Effector memory CD4-positive, alpha-beta T cell (primary cell): ENCODE results near the gene KIF26B.
"Not testable (repeated sequence)": the region's sequence is repeated elsewhere in the genome, so short reads cannot be mapped to it uniquely, and the experiment has no call there.

Source experiments
- DNase-seq, 3 donors: peaks; one replicate each; pipeline ENCODE4 v3.0.0-alpha.2; 2020
- H3K27ac ChIP-seq: 2 replicates; pipeline ENCODE4 v1.7.0; 2013; ENCODE audit warnings: mild to moderate bottlenecking, low read length, moderate library complexity; ENCODE audit not compliant: insufficient read depth, poor library complexity, severe bottlenecking
- H3K27me3 ChIP-seq: replicated peaks from 2 replicates; pipeline ENCODE4 v1.7.0; 2013; ENCODE audit warnings: mild to moderate bottlenecking, low read length; ENCODE audit not compliant: insufficient read depth, control insufficient read depth, poor library complexity, severe bottlenecking
- H3K36me3 ChIP-seq: 2 replicates; pipeline ENCODE4 v1.7.0; 2013; ENCODE audit warnings: mild to moderate bottlenecking, low read length, moderate library complexity; ENCODE audit not compliant: control insufficient read depth, insufficient read depth
- H3K4me1 ChIP-seq: 2 replicates; pipeline ENCODE4 v1.7.0; 2013; ENCODE audit warnings: low read length, mild to moderate bottlenecking; ENCODE audit not compliant: control insufficient read depth, insufficient read depth, poor library complexity, severe bottlenecking
- H3K4me3 ChIP-seq: 2 replicates; pipeline ENCODE4 v1.7.0; 2013; ENCODE audit warnings: low read length, low read depth, mild to moderate bottlenecking; ENCODE audit not compliant: insufficient read depth, poor library complexity, severe bottlenecking
- H3K9me3 ChIP-seq: 2 replicates; pipeline ENCODE4 v1.7.0; 2013; ENCODE audit warnings: mild to moderate bottlenecking, low read length, moderate library complexity; ENCODE audit not compliant: control insufficient read depth

The KIF26B gene

GRCh38 chr1:245336149-245336983 lies 181.6 kb downstream of the KIF26B start:
- Histone ChIP-seq H3K27ac (no peak overlapping the region), H3K36me3 (no peaks in the 10 kb centered on the region), H3K27me3 (no peaks in the 10 kb centered on the region), H3K4me3 (no peak overlapping the region), H3K9me3 (no peaks in the 10 kb centered on the region), H3K4me1 (no peaks in the 10 kb centered on the region)
- DNase-seq: no peak

GRCh38 chr1:245336984-245337355 lies 182.2 kb downstream of the KIF26B start:
- H3K9me3 ChIP-seq, H3K27ac ChIP-seq, H3K36me3 ChIP-seq, H3K27me3 ChIP-seq, H3K4me3 ChIP-seq, DNase-seq, H3K4me1 ChIP-seq: not testable (repeated sequence)

GRCh38 chr1:245337829-245338484 lies 183.2 kb downstream of the KIF26B start:
- Histone ChIP-seq H3K27ac (no peak overlapping the region), H3K9me3 (no peaks in the 10 kb centered on the region), H3K36me3 (no peaks in the 10 kb centered on the region), H3K27me3 (no peaks in the 10 kb centered on the region), H3K4me1 (no peaks in the 10 kb centered on the region), H3K4me3 (no peak overlapping the region)
- no peak for DNase-seq

GRCh38 chr1:245338485-245338877 lies 183.7 kb downstream of the KIF26B start:
- Histone ChIP-seq H3K27ac (no peak overlapping the region), H3K27me3 (no peaks in the 10 kb centered on the region), H3K36me3 (no peaks in the 10 kb centered on the region), H3K4me1 (no peaks in the 10 kb centered on the region), H3K9me3 (no peaks in the 10 kb centered on the region), H3K4me3 (no peak overlapping the region)
- no peak for DNase-seq

- Histone ChIP-seq H3K36me3 (no peaks in the 10 kb centered on the region), H3K4me3 (no peak overlapping the region), H3K27ac (no peak overlapping the region), H3K4me1 (no peaks in the 10 kb centered on the region), H3K9me3 (no peaks in the 10 kb centered on the region), H3K27me3 (no peaks in the 10 kb centered on the region)
- DNase-seq: no peak
These were observed 187.0 kb downstream of the KIF26B start for GRCh38 chr1:245341743-245342142.

- Histone ChIP-seq H3K4me3 (no peak overlapping the region), H3K36me3 (no peaks in the 10 kb centered on the region), H3K4me1 (no peaks in the 10 kb centered on the region), H3K27me3 (no peaks in the 10 kb centered on the region), H3K9me3 (no peaks in the 10 kb centered on the region), H3K27ac (no peak overlapping the region)
- no peak for DNase-seq
These were observed 190.6 kb downstream of the KIF26B start for GRCh38 chr1:245345191-245345884.

GRCh38 chr1:245348626-245349025 lies 193.8 kb downstream of the KIF26B start:
- H3K4me1 ChIP-seq: no peaks in the 10 kb centered on the region
- no peak overlapping the region for H3K27ac ChIP-seq
- no peak for DNase-seq

GRCh38 chr1:245353411-245353810 lies 198.6 kb downstream of the KIF26B start:
- H3K27ac ChIP-seq: no peak overlapping the region

More at GRCh38 chr1:245348626-245349025, 193.8 kb downstream of the KIF26B start:
- no peaks in the 10 kb centered on the region for H3K27me3 ChIP-seq
- H3K36me3 ChIP-seq: no peaks in the 10 kb centered on the region
- no peak overlapping the region for H3K4me3 ChIP-seq
- H3K9me3 ChIP-seq: no peaks in the 10 kb centered on the region

GRCh38 chr1:245353915-245354775 lies 199.4 kb downstream of the KIF26B start:
- DNase-seq: no peak
- no peaks in the 10 kb centered on the region for H3K9me3 ChIP-seq
- no peaks in the 10 kb centered on the region for H3K27me3 ChIP-seq
- no peaks in the 10 kb centered on the region for H3K4me1 ChIP-seq
- no peaks in the 10 kb centered on the region for H3K36me3 ChIP-seq
- H3K4me3 ChIP-seq: no peak overlapping the region
- no peak overlapping the region for H3K27ac ChIP-seq

More at GRCh38 chr1:245353411-245353810, 198.6 kb downstream of the KIF26B start:
- Histone ChIP-seq H3K9me3 (no peaks in the 10 kb centered on the region), H3K4me1 (no peaks in the 10 kb centered on the region), H3K4me3 (no peak overlapping the region), H3K27me3 (no peaks in the 10 kb centered on the region), H3K36me3 (no peaks in the 10 kb centered on the region)
- DNase-seq: no peak
